Cardiac fibroblast (primary cell): ENCODE measurements around the gene PHLPP2.
A peak's percentile ranks its signal among the peaks of the same experiment; 100 is the strongest.
"Not testable (repeated sequence)": the region's sequence is repeated elsewhere in the genome, so short reads cannot be mapped to it uniquely, and the experiment has no call there.

Experiments
- DNase-seq, 2 donors: peaks; one replicate each; pipeline versions ENCODE4 v3.0.0 to v3.0.0-alpha.2; 2010; ENCODE audit warnings: low read depth in 2 of 2
- H3K4me3 ChIP-seq, 2 donors: replicated peaks in 1 of 2; 1 replicate in 1 of 2; 2 replicates in 1 of 2; pipeline ENCODE4 v1.5.1; 2011; ENCODE audit warnings: low read depth in 2 of 2, low read length in 2 of 2, mild to moderate bottlenecking in 2 of 2, moderate library complexity in 1 of 2
- CTCF ChIP-seq: IDR thresholded peaks from one replicate; pipeline ENCODE4 v1.5.1; 2011; ENCODE audit warnings: low read depth, mild to moderate bottlenecking, low read length, inconsistent platforms

Gene PHLPP2

GRCh38 chr16:71626018-71626857 is 98.3 kb downstream of the PHLPP2 start, which contains the start of gene MARVELD3:
Gene MARVELD3, plus strand, starts transcription at chr16:71626184. Its CDS starts 46 bp downstream, at chr16:71626230.
- no peak for TF ChIP-seq CTCF
- peak within 1 kb of the TSS; percentile 38 for H3K4me3 ChIP-seq

GRCh38 chr16:71625113-71625850 is 99.2 kb downstream of the PHLPP2 start:
- no peak for DNase-seq
- H3K4me3 ChIP-seq, result no peak overlapping the region
- TF ChIP-seq CTCF, result no peak

More at GRCh38 chr16:71626018-71626857, 98.3 kb downstream of the PHLPP2 start, which contains the start of gene MARVELD3:
- no peak for DNase-seq

- TF ChIP-seq CTCF, result no peak
- DNase-seq, result no peak
- no peak overlapping the region for H3K4me3 ChIP-seq
These were observed 100.9 kb downstream of the PHLPP2 start for GRCh38 chr16:71623597-71623996.

GRCh38 chr16:71622088-71622487 is 102.4 kb downstream of the PHLPP2 start:
- H3K4me3 ChIP-seq, result no peak overlapping the region
- no peak for TF ChIP-seq CTCF
- DNase-seq, result no peak

- no peak for TF ChIP-seq CTCF
- no peak for DNase-seq
- no peak overlapping the region for H3K4me3 ChIP-seq
These were observed 106.1 kb downstream of the PHLPP2 start for GRCh38 chr16:71618429-71618828.

- H3K4me3 ChIP-seq, DNase-seq: not testable (repeated sequence)
These were observed 109.5 kb downstream of the PHLPP2 start for GRCh38 chr16:71614956-71615355.
